Activated B cell treated with CpG ODN at 0.5 μM for 24 hours (primary cell): ENCODE results near the gene FAM216A. TPM values are rescaled to one million over a fixed set of nuclear protein-coding genes. Genes with fewer than 3 reads are reported as not detected.

ENCODE experiments used
- ATAC-seq: fragments of 200-7000 bp; cut with Tn5 transposase; one replicate; pipeline ENCODE4 v1.10.0; 2021; ENCODE audit warnings: low read depth, mild to moderate bottlenecking, moderate library complexity
- CTCF ChIA-PET: fragments of 350-600 bp; sonication (Branson Sonifier 250); formaldehyde crosslinking; loops from one replicate; lab custom pipeline; 2021; ENCODE audit warnings: antibody characterized with exemption; lab: Charles Lee
- POLR2A ChIA-PET: fragments of 350-600 bp; sonication (Branson Sonifier 250); formaldehyde crosslinking; loops from one replicate; lab custom pipeline; 2021; ENCODE audit warnings: antibody characterized with exemption; lab: Charles Lee
- DNase-seq: peaks from one replicate; pipeline ENCODE4 v3.0.0; 2022
- H3K27ac Mint-ChIP-seq: one replicate; pipeline ENCODE4 v1.8.0; 2020; ENCODE audit warnings: mixed read lengths
- H3K27me3 Mint-ChIP-seq: one replicate; pipeline ENCODE4 v1.8.0; 2021; ENCODE audit warnings: mixed read lengths
- H3K36me3 Mint-ChIP-seq: one replicate; pipeline ENCODE4 v1.8.0; 2021; ENCODE audit warnings: low read depth, mixed read lengths
- H3K4me1 Mint-ChIP-seq: one replicate; pipeline ENCODE4 v1.8.0; 2021; ENCODE audit warnings: mixed read lengths
- H3K4me3 Mint-ChIP-seq: one replicate; pipeline ENCODE4 v1.8.0; 2020; ENCODE audit warnings: mild to moderate bottlenecking, mixed read lengths
- H3K9me3 Mint-ChIP-seq: one replicate; pipeline ENCODE4 v1.8.0; 2020; ENCODE audit warnings: mixed read lengths
- intact Hi-C: fragments of 100-400 bp; cut with micrococcal nuclease; formaldehyde crosslinking; loops from one replicate; pipeline ENCODE4 v1.15.1; 2024
- total RNA-seq: library from RNA; stranded (reverse); gene quantifications from 2 replicates; pipeline ENCODE4 v1.2.3, GENCODE V29; 2022
- TF ChIP-seq, protein P1 (sequence below): fragments of 200-600 bp; IDR thresholded peaks from one replicate; pipeline ENCODE4 v1.8.0; 2022; ENCODE audit warnings: antibody characterized with exemption, mild to moderate bottlenecking

Gene FAM216A
- total RNA-seq, 1 donor from 2014 or later = 9.9 TPM

- DNase-seq = no peak
- TF ChIP-seq, protein P1, sequence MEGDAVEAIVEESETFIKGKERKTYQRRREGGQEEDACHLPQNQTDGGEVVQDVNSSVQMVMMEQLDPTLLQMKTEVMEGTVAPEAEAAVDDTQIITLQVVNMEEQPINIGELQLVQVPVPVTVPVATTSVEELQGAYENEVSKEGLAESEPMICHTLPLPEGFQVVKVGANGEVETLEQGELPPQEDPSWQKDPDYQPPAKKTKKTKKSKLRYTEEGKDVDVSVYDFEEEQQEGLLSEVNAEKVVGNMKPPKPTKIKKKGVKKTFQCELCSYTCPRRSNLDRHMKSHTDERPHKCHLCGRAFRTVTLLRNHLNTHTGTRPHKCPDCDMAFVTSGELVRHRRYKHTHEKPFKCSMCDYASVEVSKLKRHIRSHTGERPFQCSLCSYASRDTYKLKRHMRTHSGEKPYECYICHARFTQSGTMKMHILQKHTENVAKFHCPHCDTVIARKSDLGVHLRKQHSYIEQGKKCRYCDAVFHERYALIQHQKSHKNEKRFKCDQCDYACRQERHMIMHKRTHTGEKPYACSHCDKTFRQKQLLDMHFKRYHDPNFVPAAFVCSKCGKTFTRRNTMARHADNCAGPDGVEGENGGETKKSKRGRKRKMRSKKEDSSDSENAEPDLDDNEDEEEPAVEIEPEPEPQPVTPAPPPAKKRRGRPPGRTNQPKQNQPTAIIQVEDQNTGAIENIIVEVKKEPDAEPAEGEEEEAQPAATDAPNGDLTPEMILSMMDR = no peak
- peaks cover 36% of the 10 kb centered on the region for H3K4me1 Mint-ChIP-seq
- H3K9me3 Mint-ChIP-seq = no peaks in the 10 kb centered on the region
- intact Hi-C loops = no loop called here
- no peak for ATAC-seq
- ChIA-PET POLR2A (interaction anchor here (2.1 to 3.2 kb wide), 2 partner anchors 30 to 49 kb away, joined by 8 to 41 read pairs; partner anchors contain the start of genes ARPC3, FAM216A and GPN3), CTCF (interaction anchor here (3.2 kb wide), 1 partner anchor 49 kb away, joined by 16 read pairs; the partner anchor contains the start of gene ARPC3)
- peak overlapping the region; percentile 11 for H3K4me3 Mint-ChIP-seq
- H3K27ac Mint-ChIP-seq = no peak overlapping the region
- peaks cover 37% of the 10 kb centered on the region for H3K36me3 Mint-ChIP-seq
- no peaks in the 10 kb centered on the region for H3K27me3 Mint-ChIP-seq
These were observed 30.5 kb downstream of the FAM216A start for GRCh38 chr12:110498984-110499706.

DNA sequence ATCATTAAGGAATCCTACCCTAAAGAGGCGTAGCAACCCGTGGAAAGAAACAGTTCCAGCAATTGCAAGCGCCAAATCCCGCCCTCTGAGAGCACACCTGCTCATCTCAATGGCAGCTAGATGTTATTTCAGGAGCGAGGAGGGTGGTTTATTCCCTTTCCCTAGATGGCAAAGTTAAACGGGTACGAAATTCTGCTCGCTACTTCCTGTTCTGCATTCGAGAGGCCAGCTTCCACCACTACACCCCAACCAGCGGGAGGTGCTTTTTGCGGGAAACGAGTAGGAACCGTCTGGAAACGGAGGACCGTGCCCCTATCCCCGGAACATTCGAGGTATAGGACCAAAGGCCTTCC is 32.7 kb downstream of the FAM216A start:
- intact Hi-C loops = no loop called here
- H3K4me3 Mint-ChIP-seq = peak overlapping the region; percentile 99
- no peaks in the 10 kb centered on the region for H3K9me3 Mint-ChIP-seq
- TF ChIP-seq, protein P1 = no peak
- H3K36me3 Mint-ChIP-seq = peaks cover 18% of the 10 kb centered on the region
- peaks cover 36% of the 10 kb centered on the region for H3K4me1 Mint-ChIP-seq
- ATAC-seq (peak; percentile 1), DNase-seq (no peak)
- CTCF ChIA-PET = interaction anchor here (0.7 to 3.2 kb wide), 3 partner anchors 33 to 80 kb away, joined by 3 to 16 read pairs (median 14); partner anchors contain the start of genes ARPC3, FAM216A and GPN3
- POLR2A ChIA-PET = interaction anchor here (0.8 to 3.2 kb wide), 8 partner anchors 28 to 188 kb away, joined by 3 to 41 read pairs (median 5); partner anchors contain the start of genes ARPC3, FAM216A and GPN3
- H3K27ac Mint-ChIP-seq = peak overlapping the region; percentile 96
- no peaks in the 10 kb centered on the region for H3K27me3 Mint-ChIP-seq

GRCh38 chr12:110501752-110502738 is 33.4 kb downstream of the FAM216A start, which contains the start of the genes RAD9B and VPS29:
Gene RAD9B, plus strand, starts transcription at chr12:110502331. Its CDS starts 7 bp downstream, at chr12:110502338.
Gene VPS29, minus strand, starts transcription at chr12:110502111. Its CDS starts 60 bp downstream, at chr12:110502051.
- ATAC-seq (peak; percentile 95), DNase-seq (peak; percentile 95)
- Mint-ChIP-seq H3K9me3 (no peaks in the 10 kb centered on the region), H3K4me1 (peaks cover 36% of the 10 kb centered on the region), H3K27me3 (no peaks in the 10 kb centered on the region), H3K4me3 (peak within 1 kb of the TSS; percentile 99), H3K27ac (peak within 1 kb of the TSS; percentile 96), H3K36me3 (peaks cover 15% of the 10 kb centered on the region)
- ChIA-PET CTCF (interaction anchor here (1.0 to 3.2 kb wide), 6 partner anchors 34 to 386 kb away, joined by 3 to 16 read pairs (median 4); partner anchors contain the start of genes ARPC3, FAM216A and GPN3), POLR2A (interaction anchor here (0.6 to 3.2 kb wide), 15 partner anchors 29 to 1025 kb away, joined by 3 to 41 read pairs (median 4); partner anchors contain the start of genes ARPC3, FAM216A, GPN3 and KCTD10)
- TF ChIP-seq, protein P1 = no peak
- intact Hi-C loops = loop anchor here (1.0 kb wide), 7 partner anchors 34 to 454 kb away; partner anchors contain the start of genes ANAPC7, ARPC3, ATP2A2 and C12orf76

GRCh38 chr12:110503432-110503831 is 34.8 kb downstream of the FAM216A start:
- DNase-seq (no peak), ATAC-seq (no peak)
- H3K9me3 Mint-ChIP-seq = no peaks in the 10 kb centered on the region
- no peaks in the 10 kb centered on the region for H3K27me3 Mint-ChIP-seq
- intact Hi-C loops = no loop called here
- no peak overlapping the region for H3K4me3 Mint-ChIP-seq
- CTCF ChIA-PET = interaction anchor here (0.9 to 3.1 kb wide), 4 partner anchors 35 to 99 kb away, joined by 3 to 14 read pairs (median 5); partner anchors contain the start of genes ARPC3, FAM216A and GPN3
- POLR2A ChIA-PET = interaction anchor here (1.0 to 1.9 kb wide), 2 partner anchors 36 to 54 kb away, joined by 5 to 6 read pairs; partner anchors contain the start of genes ARPC3 and GPN3
- no peak overlapping the region for H3K27ac Mint-ChIP-seq
- peaks cover 36% of the 10 kb centered on the region for H3K4me1 Mint-ChIP-seq
- TF ChIP-seq, protein P1 = no peak
- H3K36me3 Mint-ChIP-seq = peaks cover 13% of the 10 kb centered on the region
